ENCODE results near the gene MAPK12. TPM values are rescaled to one million over a fixed set of nuclear protein-coding genes. Genes with fewer than 3 reads are reported as not detected.

Gene MAPK12
- total and polyA plus RNA-seq, 2 of the 8 experiments (the other 6 are each of a cell fraction or from before 2014, with no cell fraction given): 17.3 to 20.3 TPM

DNA sequence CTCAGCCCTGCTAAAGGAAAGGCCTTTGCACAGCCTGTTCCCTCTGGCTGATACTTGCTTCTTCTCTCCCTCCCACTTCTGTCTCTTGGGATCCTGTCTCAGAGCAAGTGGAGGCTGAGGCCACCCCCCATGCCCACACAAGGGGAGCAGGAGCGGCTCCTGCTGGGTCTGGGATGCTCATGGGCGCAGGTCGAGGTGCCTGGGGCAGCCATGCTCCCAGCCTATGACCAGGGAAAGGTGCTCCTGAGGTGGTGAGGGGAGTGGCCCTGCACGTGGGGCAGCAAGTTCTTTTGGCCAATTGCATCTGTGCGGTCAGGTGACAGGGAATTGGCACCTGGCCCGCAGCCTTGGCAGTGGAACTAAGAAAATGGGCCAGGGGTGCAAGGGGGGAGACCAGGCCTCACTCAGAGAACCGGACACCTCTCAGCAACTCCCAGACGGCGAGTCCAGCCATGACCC, 7.2 kb upstream of the MAPK12 start:
- H2BK120ac ChIP-seq (replicated peaks; ENCODE audit: low read depth, low read length): no peak overlapping the region
- FAIRE-seq (no peak), DNase-seq (ENCODE audit: low read depth in 1 of 2, low spot score in 2 of 2) (no peak)
- H3K4me1 ChIP-seq (replicated peaks in 1 of 4; ENCODE audit: control insufficient read depth in 3 of 4, insufficient read depth in 4 of 4, low read length in 3 of 4): peaks cover 2 to 14% (median 9%) of the 10 kb centered on the region in 4 experiments; a peak in 6 of 7 replicates
- no peaks in the 10 kb centered on the region for H3K79me2 ChIP-seq (ENCODE audit: control insufficient read depth in 1 of 2, insufficient read depth in 2 of 2, low read length in 2 of 2)
- no peak overlapping the region for H4K5ac ChIP-seq (ENCODE audit: insufficient read length, low read depth, low read length)
- H3K4me3 ChIP-seq (ENCODE audit: extremely low read depth in 1 of 4, insufficient read depth in 2 of 4, low read depth in 3 of 4, low read length in 4 of 4): no peak overlapping the region
- H2BK5ac ChIP-seq (ENCODE audit: low read depth, low read length): no peak overlapping the region
- no peaks in the 10 kb centered on the region for H3K36me3 ChIP-seq (ENCODE audit: control insufficient read depth in 2 of 4, insufficient read depth in 4 of 4, low read length in 3 of 4)
- H3K56ac ChIP-seq (replicated peaks; ENCODE audit: insufficient read length, low read depth, low read length): no peak overlapping the region
- H2BK15ac ChIP-seq (ENCODE audit: low read length): no peak overlapping the region; the same call in 1 of the 2 replicates
- H3K18ac ChIP-seq (ENCODE audit: extremely low read depth, low read length): no peak overlapping the region
- no peak overlapping the region for H2AFZ ChIP-seq (ENCODE audit: low read length)
- no peak overlapping the region for H3K9ac ChIP-seq (replicated peaks in 1 of 4; ENCODE audit: extremely low read depth in 1 of 4, low read depth in 3 of 4, low read length in 3 of 4)
- H3K14ac ChIP-seq (ENCODE audit: insufficient read length): no peak overlapping the region
- H3K27me3 ChIP-seq (replicated peaks in 1 of 4; ENCODE audit: control insufficient read depth in 3 of 4, extremely low read depth in 1 of 4, insufficient read depth in 3 of 4, low read length in 3 of 4): peaks cover 24 to 53% (median 41%) of the 10 kb centered on the region in 4 experiments; a peak in 6 of 7 replicates
- no peak overlapping the region for H2AK5ac ChIP-seq (ENCODE audit: low read depth, low read length)
- H2BK20ac ChIP-seq (ENCODE audit: low read length): no peak overlapping the region
- H3K79me1 ChIP-seq (ENCODE audit: low read depth, low read length): no peaks in the 10 kb centered on the region
- 90% methylated on average over 7 of the region's 9 CpGs; no CpG with 5 or more reads in 1 of the 2 experiments for WGBS, 2 experiments (ENCODE audit: extremely low coverage in 1 of 2, insufficient coverage in 1 of 2, insufficient read length in 1 of 2, insufficient replicate concordance in 2 of 2, low coverage in 1 of 2, low lambda C conversion rate in 2 of 2, missing lambda C conversion rate in 1 of 2)
- no peak overlapping the region for H3K23ac ChIP-seq (ENCODE audit: insufficient read length)
- H3K27ac ChIP-seq (ENCODE audit: low read depth, low read length): no peak overlapping the region
- peaks cover 0 to 10% of the 10 kb centered on the region in 2 experiments; a peak in 1 of 4 replicates for H3K9me3 ChIP-seq (ENCODE audit: insufficient read depth in 2 of 2, low read depth in 1 of 2, low read length in 1 of 2)
- no peak overlapping the region for H3K4me2 ChIP-seq (ENCODE audit: insufficient read depth in 1 of 2, low read depth in 2 of 2, low read length in 2 of 2)
- H2BK12ac ChIP-seq (ENCODE audit: low read depth, low read length): no peak overlapping the region; the same call in 1 of the 2 replicates
- H4K20me1 ChIP-seq (replicated peaks in 1 of 2; ENCODE audit: control insufficient read depth in 1 of 2, insufficient read depth in 2 of 2, low read length in 2 of 2): peaks cover 0 to 3% of the 10 kb centered on the region in 2 experiments
- peak overlapping the region; percentile 36; the same call in 1 of the 2 replicates for H4K8ac ChIP-seq (ENCODE audit: extremely low read depth, insufficient read depth, low read length)
- no peak overlapping the region for H3K4ac ChIP-seq (replicated peaks; ENCODE audit: insufficient read length, low read depth, low read length)
- ChIA-PET CTCF (ENCODE audit: partially characterized antibody) (interaction anchor here (0.5 to 4.7 kb wide), 3 partner anchors 9 to 128 kb away, joined by 4 to 30 read pairs (median 4); partner anchors contain the start of gene HDAC10), POLR2A (ENCODE audit: partially characterized antibody) (interaction anchor here (1.4 kb wide), 1 partner anchor 23 kb away, joined by 3 read pairs; no protein-coding TSS in a partner anchor)
- H4K91ac ChIP-seq (replicated peaks; ENCODE audit: insufficient read length, low read length): no peak overlapping the region
- H3K23me2 ChIP-seq (ENCODE audit: low read depth, low read length): peaks cover 11% of the 10 kb centered on the region; the same call in 1 of the 2 replicates
- TF ChIP-seq POLR2AphosphoS5 (IDR thresholded peaks at IDR 0.05; ENCODE audit: low read depth, low read length): no peak
- no peak for TF ChIP-seq SP4 (IDR thresholded peaks at IDR 0.05; ENCODE audit: low read length)
- TF ChIP-seq BCL11A (IDR thresholded peaks at IDR 0.05; ENCODE audit: low read depth in 2 of 2, low read length in 2 of 2): no peak
- no peak for TF ChIP-seq CEBPB (IDR thresholded peaks at IDR 0.05; ENCODE audit: low read depth, low read length)
- no peak for TF ChIP-seq PHF8 (conservative IDR thresholded peaks at IDR 0.05; ENCODE audit: low read depth, low read length)
- TF ChIP-seq ASH2L (IDR thresholded peaks at IDR 0.05; ENCODE audit: low read length): no peak
- TF ChIP-seq, protein P1, sequence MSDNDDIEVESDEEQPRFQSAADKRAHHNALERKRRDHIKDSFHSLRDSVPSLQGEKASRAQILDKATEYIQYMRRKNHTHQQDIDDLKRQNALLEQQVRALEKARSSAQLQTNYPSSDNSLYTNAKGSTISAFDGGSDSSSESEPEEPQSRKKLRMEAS (IDR thresholded peaks at IDR 0.05): no peak
- no peak for TF ChIP-seq SIX5 (IDR thresholded peaks at IDR 0.05; ENCODE audit: low read depth, low read length)

Measured in H1 (cell line).